Measurements from ENCODE around the gene CCDC194.

Gene CCDC194

GRCh38 chr19:17341845-17342244, 52.2 kb downstream of the CCDC194 start:
- Histone ChIP-seq H3K36me3 (ENCODE audit: control insufficient read depth, insufficient read depth, low read length, severe bottlenecking) (peaks cover 4% of the 10 kb centered on the region), H3K9ac (ENCODE audit: low read length) (no peak overlapping the region), H3K4me1 (ENCODE audit: control insufficient read depth, insufficient read depth, low read length) (peaks cover 10% of the 10 kb centered on the region), H3K27me3 (replicated peaks; ENCODE audit: control insufficient read depth, insufficient read depth, low read length) (no peaks in the 10 kb centered on the region), H3K9me3 (ENCODE audit: control insufficient read depth, low read length) (no peaks in the 10 kb centered on the region), H3K4me3 (ENCODE audit: low read length) (no peak overlapping the region)
- DNase-seq (ENCODE audit: low read depth): no peak

- H3K9ac ChIP-seq (ENCODE audit: low read length): no peak overlapping the region
- no peak for DNase-seq (ENCODE audit: low read depth)
Measured at GRCh38 chr19:17341386-17341785, 52.6 kb downstream of the CCDC194 start.

GRCh38 chr19:17340871-17341357, 53.1 kb downstream of the CCDC194 start:
- Histone ChIP-seq H3K27me3 (replicated peaks; ENCODE audit: control insufficient read depth, insufficient read depth, low read length) (no peaks in the 10 kb centered on the region), H3K4me3 (ENCODE audit: low read length) (no peak overlapping the region), H3K9ac (ENCODE audit: low read length) (no peak overlapping the region), H3K9me3 (ENCODE audit: control insufficient read depth, low read length) (no peaks in the 10 kb centered on the region), H3K36me3 (ENCODE audit: control insufficient read depth, insufficient read depth, low read length, severe bottlenecking) (peaks cover 4% of the 10 kb centered on the region), H3K4me1 (ENCODE audit: control insufficient read depth, insufficient read depth, low read length) (peaks cover 10% of the 10 kb centered on the region)
- DNase-seq (ENCODE audit: low read depth): no peak

More at GRCh38 chr19:17341386-17341785, 52.6 kb downstream of the CCDC194 start:
- Histone ChIP-seq H3K27me3 (replicated peaks; ENCODE audit: control insufficient read depth, insufficient read depth, low read length) (no peaks in the 10 kb centered on the region), H3K9me3 (ENCODE audit: control insufficient read depth, low read length) (no peaks in the 10 kb centered on the region), H3K36me3 (ENCODE audit: control insufficient read depth, insufficient read depth, low read length, severe bottlenecking) (peaks cover 4% of the 10 kb centered on the region), H3K4me1 (ENCODE audit: control insufficient read depth, insufficient read depth, low read length) (peaks cover 10% of the 10 kb centered on the region), H3K4me3 (ENCODE audit: low read length) (no peak overlapping the region)
